H9 (cell line): ENCODE data around the gene RITA1. TPM values are rescaled to one million over a fixed set of nuclear protein-coding genes. Genes with fewer than 3 reads are reported as not detected.
A peak's percentile ranks its signal among the peaks of the same experiment; 100 is the strongest.

Experiments used
- DNase-seq: peaks from one replicate; pipeline ENCODE4 v3.0.0-alpha.2; 2017
- H2AFZ ChIP-seq: one replicate; pipeline ENCODE4 v1.6.1; 2013; ENCODE audit warnings: mild to moderate bottlenecking, low read length, control low read depth, moderate library complexity
- H2AK5ac ChIP-seq: 2 replicates; pipeline ENCODE4 v1.6.1; 2013; ENCODE audit warnings: low read length, control low read depth, mixed read lengths; ENCODE audit not compliant: insufficient read length
- H2BK120ac ChIP-seq: one replicate; pipeline ENCODE4 v1.6.1; 2013; ENCODE audit warnings: low read depth, mild to moderate bottlenecking, low read length, control low read depth, inconsistent platforms; ENCODE audit not compliant: poor library complexity, severe bottlenecking
- H2BK12ac ChIP-seq: 2 replicates; pipeline ENCODE4 v1.6.1; 2013; ENCODE audit warnings: low read length, control low read depth, mixed read lengths, low read depth; ENCODE audit not compliant: insufficient read length
- H2BK15ac ChIP-seq: 2 replicates; pipeline ENCODE4 v1.6.1; 2013; ENCODE audit warnings: low read depth, low read length, control low read depth
- H2BK20ac ChIP-seq: one replicate; pipeline ENCODE4 v1.6.1; 2013; ENCODE audit warnings: low read depth, mild to moderate bottlenecking, low read length, control low read depth, inconsistent platforms; ENCODE audit not compliant: poor library complexity, severe bottlenecking
- H2BK5ac ChIP-seq: 2 replicates; pipeline ENCODE4 v1.6.1; 2013; ENCODE audit warnings: low read length, control low read depth, mixed read lengths; ENCODE audit not compliant: insufficient read length
- H3K14ac ChIP-seq: 2 replicates; pipeline ENCODE4 v1.6.1; 2013; ENCODE audit warnings: low read length, control low read depth; ENCODE audit not compliant: insufficient read depth
- H3K18ac ChIP-seq: 2 replicates; pipeline ENCODE4 v1.6.1; 2013; ENCODE audit warnings: low read depth, mild to moderate bottlenecking, mixed read lengths, low read length, control low read depth; ENCODE audit not compliant: insufficient read length
- H3K23ac ChIP-seq: 2 replicates; pipeline ENCODE4 v1.6.1; 2013; ENCODE audit warnings: low read length, control low read depth, mixed read lengths, low read depth; ENCODE audit not compliant: insufficient read length
- H3K23me2 ChIP-seq: 2 replicates; pipeline ENCODE4 v1.6.1; 2013; ENCODE audit warnings: low read depth, mild to moderate bottlenecking, mixed read lengths, low read length, control low read depth; ENCODE audit not compliant: insufficient read length, poor library complexity, severe bottlenecking
- H3K27ac ChIP-seq: 2 replicates; pipeline ENCODE4 v1.5.1; 2013; ENCODE audit warnings: low read length, control low read depth, mixed read lengths, low read depth; ENCODE audit not compliant: insufficient read length
- H3K27me3 ChIP-seq: 2 replicates; pipeline ENCODE4 v1.6.1; 2013; ENCODE audit warnings: low read length, control low read depth, inconsistent platforms; ENCODE audit not compliant: insufficient read depth
- H3K4ac ChIP-seq: 2 replicates; pipeline ENCODE4 v1.6.1; 2013; ENCODE audit warnings: low read depth, mild to moderate bottlenecking, control low read depth, inconsistent platforms, low read length, moderate library complexity
- H3K4me1 ChIP-seq: 2 replicates; pipeline ENCODE4 v1.6.1; 2013; ENCODE audit warnings: low read length, control low read depth, inconsistent platforms; ENCODE audit not compliant: insufficient read depth
- H3K4me2 ChIP-seq: 2 replicates; pipeline ENCODE4 v1.6.1; 2013; ENCODE audit warnings: low read length, control low read depth, mixed read lengths; ENCODE audit not compliant: insufficient read length, insufficient read depth
- H3K56ac ChIP-seq: 2 replicates; pipeline ENCODE4 v1.6.1; 2013; ENCODE audit warnings: low read depth, mild to moderate bottlenecking, mixed read lengths, low read length, control low read depth; ENCODE audit not compliant: insufficient read length
- H3K79me1 ChIP-seq: 2 replicates; pipeline ENCODE4 v1.6.1; 2013; ENCODE audit warnings: low read depth, mild to moderate bottlenecking, moderate library complexity, low read length, control low read depth, inconsistent platforms; ENCODE audit not compliant: insufficient read depth, poor library complexity, severe bottlenecking
- H3K79me2 ChIP-seq: 2 replicates; pipeline ENCODE4 v1.6.1; 2013; ENCODE audit warnings: low read length, control low read depth, inconsistent platforms; ENCODE audit not compliant: insufficient read depth
- H3K9ac ChIP-seq: 2 replicates; pipeline ENCODE4 v1.6.1; 2013; ENCODE audit warnings: low read length, control low read depth, mixed read lengths; ENCODE audit not compliant: insufficient read length; ENCODE audit errors: extremely low read depth
- H3K9me3 ChIP-seq: one replicate; pipeline ENCODE4 v1.6.1; 2013; ENCODE audit warnings: low read depth, low read length, inconsistent platforms; ENCODE audit not compliant: control insufficient read depth
- H3T11ph ChIP-seq: one replicate; pipeline ENCODE4 v1.6.1; 2013; ENCODE audit warnings: mild to moderate bottlenecking, low read length, control low read depth, inconsistent platforms
- H4K20me1 ChIP-seq: one replicate; pipeline ENCODE4 v1.6.1; 2013; ENCODE audit not compliant: control insufficient read depth, insufficient read length, insufficient read depth
- H4K5ac ChIP-seq: 2 replicates; pipeline ENCODE4 v1.6.1; 2013; ENCODE audit warnings: low read depth, mild to moderate bottlenecking, mixed read lengths, low read length, control low read depth; ENCODE audit not compliant: insufficient read length
- H4K8ac ChIP-seq: replicated peaks from 2 replicates; pipeline ENCODE4 v1.6.1; 2013; ENCODE audit warnings: low read length, control low read depth, mixed read lengths, low read depth; ENCODE audit not compliant: insufficient read length
- H4K91ac ChIP-seq: 2 replicates; pipeline ENCODE4 v1.6.1; 2013; ENCODE audit warnings: low read depth, mild to moderate bottlenecking, moderate library complexity, mixed read lengths, low read length, control low read depth; ENCODE audit not compliant: insufficient read length
- H3K27ac Mint-ChIP-seq, 3 experiments: 2 replicates in 2 of 3; 3 replicates in 1 of 3; pipeline ENCODE4 v1.8.0; 2020 to 2021; ENCODE audit warnings: mixed read lengths in 3 of 3, mild to moderate bottlenecking in 1 of 3, moderate library complexity in 1 of 3
- H3K27me3 Mint-ChIP-seq: 2 replicates; pipeline ENCODE4 v1.8.0; 2021; ENCODE audit warnings: low read depth, mild to moderate bottlenecking, moderate library complexity, mixed read lengths
- H3K36me3 Mint-ChIP-seq, 3 experiments: 2 replicates in 2 of 3; 3 replicates in 1 of 3; pipeline ENCODE4 v1.8.0; 2020 to 2021; ENCODE audit warnings: low read depth in 3 of 3, mixed read lengths in 3 of 3; ENCODE audit not compliant: insufficient read depth in 1 of 3
- H3K4me1 Mint-ChIP-seq, 2 experiments: 2 replicates each; pipeline ENCODE4 v1.8.0; 2020; ENCODE audit warnings: mixed read lengths in 2 of 2
- H3K4me3 Mint-ChIP-seq, 2 experiments: 2 replicates in 1 of 2; 3 replicates in 1 of 2; pipeline ENCODE4 v1.8.0; 2020 to 2021; ENCODE audit warnings: mild to moderate bottlenecking in 2 of 2, mixed read lengths in 2 of 2, moderate library complexity in 1 of 2
- H3K9me3 Mint-ChIP-seq, 2 experiments: 2 replicates in 1 of 2; 3 replicates in 1 of 2; pipeline ENCODE4 v1.8.0; 2020; ENCODE audit warnings: mild to moderate bottlenecking in 2 of 2, mixed read lengths in 2 of 2, moderate library complexity in 1 of 2
- WGBS: extraction: QIAGEN DNeasy Blood & Tissue Kit; methylation state at CpG from one replicate; pipeline ENCODE4 v1.1.7; 2013; ENCODE audit warnings: missing lambda C conversion rate, low lambda C conversion rate, mixed read lengths; ENCODE audit not compliant: insufficient read length; ENCODE audit errors: extremely low coverage; 5-methylcytosine and 5-hydroxymethylcytosine counted together
- total RNA-seq: library from RNA; stranded (reverse); gene quantifications from 2 replicates; pipeline ENCODE4 v1.2.1, GENCODE V29; 2021
- TF ChIP-seq, protein P1 (sequence below): fragments of 200-600 bp; sonication (generic); conservative IDR thresholded peaks from 3 replicates; pipeline ENCODE4 v1.8.0; 2021; ENCODE audit warnings: antibody characterized with exemption, mild to moderate bottlenecking

Gene RITA1
- total RNA-seq, 1 experiment from 2014 or later = 26.1 TPM

DNA sequence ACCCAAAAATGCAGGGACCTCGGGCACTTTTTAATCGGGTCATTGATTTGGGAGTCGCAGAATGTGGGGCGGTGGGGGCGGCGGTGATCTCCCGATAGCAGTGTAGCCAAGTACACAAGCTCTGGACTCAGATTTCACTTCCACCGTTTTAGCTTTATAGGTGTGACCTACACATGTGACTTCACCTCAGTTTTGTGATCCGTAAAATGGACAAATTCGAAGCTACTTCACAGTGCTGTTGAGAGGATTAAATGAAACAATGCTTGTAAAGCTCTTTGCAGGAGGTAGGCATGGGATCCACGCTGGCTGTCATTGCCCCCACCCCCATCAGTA lies 478 bp downstream of the RITA1 start:
- Histone ChIP-seq H3K4me1 (no peaks in the 10 kb centered on the region), H3K23me2 (peaks cover 8% of the 10 kb centered on the region), H2BK120ac (no peak overlapping the region), H2AFZ (no peak overlapping the region), H3K56ac (no peak overlapping the region), H3K4me2 (peak overlapping the region; percentile 94), H3K18ac (no peak overlapping the region), H3K4ac (no peak overlapping the region), H3K79me1 (peaks cover 17% of the 10 kb centered on the region), H3K27ac (no peak overlapping the region), H2BK15ac (no peak overlapping the region), H3K9me3 (no peaks in the 10 kb centered on the region), H2AK5ac (no peak overlapping the region), H4K5ac (no peak overlapping the region), H3K14ac (no peak overlapping the region), H4K91ac (no peak overlapping the region), H3K9ac (peak overlapping the region; percentile 63), H4K8ac (no peak overlapping the region), H2BK12ac (no peak overlapping the region), H2BK5ac (no peak overlapping the region), H3T11ph (no peak overlapping the region), H2BK20ac (no peak overlapping the region), H3K23ac (no peak overlapping the region), H3K79me2 (peaks cover 16% of the 10 kb centered on the region; the same call in 1 of the 2 replicates), H3K27me3 (no peaks in the 10 kb centered on the region), H4K20me1 (no peaks in the 10 kb centered on the region)
- H3K36me3 Mint-ChIP-seq = peaks cover 26 to 44% (median 33%) of the 10 kb centered on the region in 3 experiments
- H3K27ac Mint-ChIP-seq = no peak overlapping the region
- DNase-seq = no peak
- WGBS = no CpG with 5 or more reads among the region's 11 CpGs
- H3K4me3 Mint-ChIP-seq = peak overlapping the region; percentile 89 to 92
- no peaks in the 10 kb centered on the region for H3K27me3 Mint-ChIP-seq
- TF ChIP-seq, protein P1, sequence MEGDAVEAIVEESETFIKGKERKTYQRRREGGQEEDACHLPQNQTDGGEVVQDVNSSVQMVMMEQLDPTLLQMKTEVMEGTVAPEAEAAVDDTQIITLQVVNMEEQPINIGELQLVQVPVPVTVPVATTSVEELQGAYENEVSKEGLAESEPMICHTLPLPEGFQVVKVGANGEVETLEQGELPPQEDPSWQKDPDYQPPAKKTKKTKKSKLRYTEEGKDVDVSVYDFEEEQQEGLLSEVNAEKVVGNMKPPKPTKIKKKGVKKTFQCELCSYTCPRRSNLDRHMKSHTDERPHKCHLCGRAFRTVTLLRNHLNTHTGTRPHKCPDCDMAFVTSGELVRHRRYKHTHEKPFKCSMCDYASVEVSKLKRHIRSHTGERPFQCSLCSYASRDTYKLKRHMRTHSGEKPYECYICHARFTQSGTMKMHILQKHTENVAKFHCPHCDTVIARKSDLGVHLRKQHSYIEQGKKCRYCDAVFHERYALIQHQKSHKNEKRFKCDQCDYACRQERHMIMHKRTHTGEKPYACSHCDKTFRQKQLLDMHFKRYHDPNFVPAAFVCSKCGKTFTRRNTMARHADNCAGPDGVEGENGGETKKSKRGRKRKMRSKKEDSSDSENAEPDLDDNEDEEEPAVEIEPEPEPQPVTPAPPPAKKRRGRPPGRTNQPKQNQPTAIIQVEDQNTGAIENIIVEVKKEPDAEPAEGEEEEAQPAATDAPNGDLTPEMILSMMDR = no peak
- no peaks in the 10 kb centered on the region for H3K9me3 Mint-ChIP-seq
- peaks cover 8 to 17% of the 10 kb centered on the region in 2 experiments for H3K4me1 Mint-ChIP-seq
